A673 (cell line): ENCODE data around the gene RILP. TPM values are rescaled to one million over a fixed set of nuclear protein-coding genes. Genes with fewer than 3 reads are reported as not detected.

Experiments used
- BruUV-seq: library from RNA; stranded (reverse); fragments of 400-500 nt; replicated peaks from 2 replicates; lab custom pipeline; 2021; lab: Mats Ljungman, UMichigan
- CTCF ChIA-PET: fragments of 300-600 bp; sonication (Branson Sonifier 250); formaldehyde crosslinking; loops from one replicate; lab custom pipeline; 2022; ENCODE audit warnings: antibody characterized with exemption; lab: Charles Lee
- POLR2A ChIA-PET: fragments of 300-600 bp; sonication (Branson Sonifier 250); formaldehyde crosslinking; loops from one replicate; lab custom pipeline; 2022; ENCODE audit warnings: antibody characterized with exemption; ENCODE audit not compliant: low non-redundant PET; lab: Charles Lee
- DNase-seq: peaks from one replicate; pipeline ENCODE4 v3.0.0-alpha.2; 2015; ENCODE audit warnings: low spot score
- H3K27ac ChIP-seq: fragments of 200-600 bp; sonication (generic); 2 replicates; pipeline ENCODE4 v1.5.1; 2016; ENCODE audit warnings: mixed run types, low read depth, mild to moderate bottlenecking, mixed read lengths, antibody characterized with exemption, low read length; ENCODE audit not compliant: poor library complexity, severe bottlenecking
- H3K27me3 ChIP-seq: fragments of 200-600 bp; sonication (generic); replicated peaks from 2 replicates; pipeline ENCODE4 v1.6.1; 2017; ENCODE audit warnings: mixed run types, low read depth, mild to moderate bottlenecking, mixed read lengths, antibody characterized with exemption, low read length; ENCODE audit not compliant: insufficient read depth, poor library complexity
- H3K36me3 ChIP-seq: fragments of 200-600 bp; sonication (generic); 2 replicates; pipeline ENCODE4 v1.6.1; 2016; ENCODE audit warnings: mixed run types, mild to moderate bottlenecking, mixed read lengths, antibody characterized with exemption, low read length; ENCODE audit not compliant: insufficient read depth, poor library complexity, severe bottlenecking
- H3K4me1 ChIP-seq: fragments of 200-600 bp; sonication (generic); 2 replicates; pipeline ENCODE4 v1.6.1; 2017; ENCODE audit warnings: mixed run types, mild to moderate bottlenecking, mixed read lengths, antibody characterized with exemption, low read length; ENCODE audit not compliant: insufficient read depth, poor library complexity, severe bottlenecking
- H3K4me3 ChIP-seq: fragments of 200-600 bp; sonication (generic); 2 replicates; pipeline ENCODE4 v1.5.1; 2016; ENCODE audit warnings: low read depth, mixed run types, mild to moderate bottlenecking, mixed read lengths, low read length; ENCODE audit not compliant: poor library complexity, severe bottlenecking
- H3K9me3 ChIP-seq: fragments of 200-600 bp; sonication (generic); 2 replicates; pipeline ENCODE4 v1.6.1; 2016; ENCODE audit warnings: mixed run types, low read depth, mild to moderate bottlenecking, mixed read lengths, antibody characterized with exemption, low read length; ENCODE audit not compliant: poor library complexity, severe bottlenecking
- EZH2 ChIP-seq: fragments of 200-600 bp; sonication (generic); IDR thresholded peaks from 2 replicates; pipeline ENCODE4 v1.6.1; 2017; ENCODE audit warnings: borderline replicate concordance, low read depth, mild to moderate bottlenecking, mixed read lengths, antibody characterized with exemption, low read length; ENCODE audit not compliant: poor library complexity, severe bottlenecking
- intact Hi-C: fragments of 100-400 bp; cut with micrococcal nuclease; formaldehyde crosslinking; loops from one replicate; pipeline ENCODE4 v1.10.0; 2022; ENCODE audit not compliant: unreplicated experiment
- total RNA-seq: library from RNA; stranded (reverse); gene quantifications from 2 replicates; pipeline ENCODE4 v1.2.3, GENCODE V29; 2021
- TF ChIP-seq, protein P1 (sequence below): fragments of 300-800, 200-600 bp; sonication (generic); conservative IDR thresholded peaks from 2 replicates; pipeline ENCODE4 v1.5.1; 2017; ENCODE audit warnings: low read depth, mild to moderate bottlenecking, antibody characterized with exemption, low read length, moderate library complexity, mixed read lengths

RILP gene
- total RNA-seq, 1 experiment from 2014 or later, result 0.73 TPM

DNA sequence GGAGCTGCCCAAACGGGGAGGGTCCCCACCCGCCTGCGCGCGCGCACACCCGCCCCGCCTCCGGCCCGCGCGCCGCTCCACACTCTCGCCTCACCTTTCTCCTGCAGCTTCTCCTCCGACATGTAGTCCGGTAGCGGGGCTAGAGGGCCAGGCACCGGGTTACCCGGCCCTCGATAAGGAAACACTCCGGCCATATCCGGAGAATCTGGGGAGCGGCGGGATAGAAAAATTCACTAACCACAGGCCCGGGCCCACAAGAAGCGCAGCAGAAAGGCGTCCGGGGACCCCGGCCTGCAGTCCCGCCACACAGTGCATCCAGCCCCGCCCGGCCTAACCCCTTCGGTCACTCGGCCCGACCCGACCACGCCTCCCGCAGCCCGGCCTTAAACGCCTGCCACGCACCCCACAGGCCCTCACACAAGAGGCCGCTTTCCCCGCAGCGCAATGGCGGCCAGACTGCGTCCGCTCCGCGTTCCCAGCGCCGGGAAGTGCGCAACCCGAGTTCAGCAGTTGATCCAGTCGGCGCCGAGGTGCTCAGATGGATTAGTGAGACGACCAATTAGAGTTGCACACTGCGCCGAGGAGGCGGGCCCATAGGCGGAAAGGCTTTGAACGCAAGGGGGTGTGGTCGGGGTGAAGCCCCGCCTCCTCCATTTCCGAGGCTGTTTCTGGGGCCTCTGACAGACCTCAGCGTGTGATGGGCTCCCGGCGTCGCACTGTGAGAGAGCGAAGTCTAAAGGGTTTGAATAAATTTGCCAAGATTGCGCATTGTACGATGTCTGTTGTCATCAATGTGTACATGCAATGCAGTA is 34.9 kb upstream of the RILP start, which contains the start of gene PRPF8:
Gene PRPF8 (minus strand): TSS at position 490 of the 812 bp plus-strand sequence. CDS start 296 bp downstream, at position 194.
- no peaks in the 10 kb centered on the region for H3K9me3 ChIP-seq
- intact Hi-C loops, result no loop called here
- no TSS peak for BruUV-seq

DNA sequence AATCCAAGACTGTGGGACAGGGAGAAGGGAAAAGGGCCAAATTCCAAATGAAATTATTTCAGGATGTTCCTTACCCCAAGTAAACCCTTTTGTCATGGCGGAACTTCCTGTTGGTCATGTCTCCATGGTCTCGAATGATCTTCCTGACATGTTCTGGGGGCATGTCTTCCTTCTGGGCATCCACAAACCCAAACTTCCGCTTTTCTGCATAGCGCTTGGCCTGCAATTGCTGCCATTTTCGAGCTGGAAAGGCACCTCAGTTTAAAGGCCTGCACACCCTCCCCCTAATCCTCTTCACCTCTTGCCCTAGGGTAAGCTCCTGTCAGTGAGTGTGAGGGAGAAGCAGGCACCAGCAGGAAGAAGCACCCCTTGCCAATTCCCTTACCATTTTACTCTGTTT is 33.8 kb upstream of the RILP start:
- no TSS peak for BruUV-seq
- Histone ChIP-seq H3K27ac (peak overlapping the region; percentile 94), H3K9me3 (no peaks in the 10 kb centered on the region), H3K4me3 (peak overlapping the region; percentile 98), H3K27me3 (no peaks in the 10 kb centered on the region), H3K4me1 (peaks cover 8% of the 10 kb centered on the region), H3K36me3 (peaks cover 51% of the 10 kb centered on the region)
- DNase-seq, result no peak
- intact Hi-C loops, result no loop called here
- ChIA-PET CTCF (interaction anchor here (0.6 to 1.5 kb wide), 2 partner anchors 13 to 34 kb away, joined by 4 to 6 read pairs; partner anchors contain the start of gene RILP), POLR2A (no interaction called here)
- no peak for TF ChIP-seq EZH2
- TF ChIP-seq, protein P1, sequence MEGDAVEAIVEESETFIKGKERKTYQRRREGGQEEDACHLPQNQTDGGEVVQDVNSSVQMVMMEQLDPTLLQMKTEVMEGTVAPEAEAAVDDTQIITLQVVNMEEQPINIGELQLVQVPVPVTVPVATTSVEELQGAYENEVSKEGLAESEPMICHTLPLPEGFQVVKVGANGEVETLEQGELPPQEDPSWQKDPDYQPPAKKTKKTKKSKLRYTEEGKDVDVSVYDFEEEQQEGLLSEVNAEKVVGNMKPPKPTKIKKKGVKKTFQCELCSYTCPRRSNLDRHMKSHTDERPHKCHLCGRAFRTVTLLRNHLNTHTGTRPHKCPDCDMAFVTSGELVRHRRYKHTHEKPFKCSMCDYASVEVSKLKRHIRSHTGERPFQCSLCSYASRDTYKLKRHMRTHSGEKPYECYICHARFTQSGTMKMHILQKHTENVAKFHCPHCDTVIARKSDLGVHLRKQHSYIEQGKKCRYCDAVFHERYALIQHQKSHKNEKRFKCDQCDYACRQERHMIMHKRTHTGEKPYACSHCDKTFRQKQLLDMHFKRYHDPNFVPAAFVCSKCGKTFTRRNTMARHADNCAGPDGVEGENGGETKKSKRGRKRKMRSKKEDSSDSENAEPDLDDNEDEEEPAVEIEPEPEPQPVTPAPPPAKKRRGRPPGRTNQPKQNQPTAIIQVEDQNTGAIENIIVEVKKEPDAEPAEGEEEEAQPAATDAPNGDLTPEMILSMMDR, result no peak

More for the DNA sequence above, 34.9 kb upstream of the RILP start, which contains the start of gene PRPF8:
- no peaks in the 10 kb centered on the region for H3K27me3 ChIP-seq
- peak within 1 kb of the TSS; percentile 98 for H3K4me3 ChIP-seq
- POLR2A ChIA-PET, result interaction anchor here (0.7 kb wide), 1 partner anchor 147 kb away, joined by 3 read pairs; no protein-coding TSS in a partner anchor
- peak within 1 kb of the TSS; percentile 94 for H3K27ac ChIP-seq
- TF ChIP-seq, protein P1, result no peak
- TF ChIP-seq EZH2, result no peak
- peaks cover 39% of the 10 kb centered on the region for H3K36me3 ChIP-seq
- peak; percentile 99 for DNase-seq
- CTCF ChIA-PET, result interaction anchor here (1.5 kb wide), 2 partner anchors 16 to 36 kb away, joined by 4 to 6 read pairs; partner anchors contain the start of gene RILP
- H3K4me1 ChIP-seq, result peaks cover 8% of the 10 kb centered on the region

DNA sequence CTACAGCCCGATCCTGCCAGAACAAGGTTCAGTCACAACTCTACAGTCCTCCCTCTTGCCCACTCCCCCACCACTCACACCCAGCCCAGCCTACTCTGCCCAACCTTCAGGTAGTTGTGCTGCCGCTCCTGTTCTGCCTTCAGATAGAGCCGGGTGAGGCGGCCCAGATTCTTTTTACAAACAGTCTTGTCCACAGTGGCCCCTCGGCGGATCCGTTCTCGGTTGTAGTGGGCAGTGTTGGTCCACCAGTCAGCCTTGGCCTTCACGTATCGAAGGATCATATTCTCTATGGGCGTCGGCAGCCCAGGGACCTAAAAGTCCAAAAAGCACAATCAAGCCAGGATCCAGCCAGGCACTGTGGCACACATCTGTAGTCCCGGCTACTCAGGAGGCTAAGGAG is 26.7 kb upstream of the RILP start:
- BruUV-seq, result no TSS peak
- Histone ChIP-seq H3K27me3 (no peaks in the 10 kb centered on the region), H3K4me1 (no peaks in the 10 kb centered on the region), H3K27ac (no peak overlapping the region), H3K36me3 (peaks cover 98% of the 10 kb centered on the region), H3K4me3 (no peak overlapping the region), H3K9me3 (no peaks in the 10 kb centered on the region)
- intact Hi-C loops, result no loop called here
- POLR2A ChIA-PET, result no interaction called here
- TF ChIP-seq EZH2, result no peak
- TF ChIP-seq, protein P1, result no peak
- DNase-seq, result no peak
- CTCF ChIA-PET, result no interaction called here
